AG04450 (cell line): ENCODE data around the gene DMBT1. TPM values are rescaled to one million over a fixed set of nuclear protein-coding genes. Genes with fewer than 3 reads are reported as not detected.

Experiments used
- CTCF ChIA-PET: fragments of 300-600, 350-600 bp; formaldehyde crosslinking; extraction: SDS; loops from one replicate; lab custom pipeline; 2022; ENCODE audit warnings: antibody characterized with exemption, inconsistent platforms; lab: Charles Lee
- POLR2A ChIA-PET: fragments of 350-600 bp; formaldehyde crosslinking; extraction: SDS; loops from one replicate; lab custom pipeline; 2021; ENCODE audit warnings: antibody characterized with exemption, inconsistent platforms; lab: Yijun Ruan, JAX
- DNase-seq: peaks from one replicate; pipeline ENCODE4 v3.0.0-alpha.2; 2011; ENCODE audit warnings: low read depth, low spot score
- H3K27ac ChIP-seq: one replicate; pipeline ENCODE4 v1.5.1; 2012; ENCODE audit warnings: low read depth, low read length, control low read depth
- H3K27me3 ChIP-seq: one replicate; pipeline ENCODE4 v1.6.0; 2012; ENCODE audit warnings: low read length; ENCODE audit not compliant: control insufficient read depth, insufficient read depth
- H3K4me3 ChIP-seq: 2 replicates; pipeline ENCODE4 v1.5.1; 2011; ENCODE audit warnings: mild to moderate bottlenecking, low read depth, low read length, control low read depth
- H3K9me3 ChIP-seq: 2 replicates; pipeline ENCODE4 v1.5.1; 2012; ENCODE audit warnings: low read length; ENCODE audit not compliant: control insufficient read depth, insufficient read depth
- polyA plus RNA-seq: library from polyadenylated mRNA; depleted of rRNA; stranded (reverse); fragments of >200 nt; gene quantifications from 2 replicates; pipeline ENCODE4 v1.2.3, GENCODE V29; 2011
- TF ChIP-seq, protein P1 (sequence below): IDR thresholded peaks from 2 replicates; pipeline ENCODE4 v1.5.1; 2011; ENCODE audit warnings: low read depth, low read length, control low read depth, inconsistent platforms

DMBT1 gene
- polyA plus RNA-seq, 1 experiment: not detected

DNA sequence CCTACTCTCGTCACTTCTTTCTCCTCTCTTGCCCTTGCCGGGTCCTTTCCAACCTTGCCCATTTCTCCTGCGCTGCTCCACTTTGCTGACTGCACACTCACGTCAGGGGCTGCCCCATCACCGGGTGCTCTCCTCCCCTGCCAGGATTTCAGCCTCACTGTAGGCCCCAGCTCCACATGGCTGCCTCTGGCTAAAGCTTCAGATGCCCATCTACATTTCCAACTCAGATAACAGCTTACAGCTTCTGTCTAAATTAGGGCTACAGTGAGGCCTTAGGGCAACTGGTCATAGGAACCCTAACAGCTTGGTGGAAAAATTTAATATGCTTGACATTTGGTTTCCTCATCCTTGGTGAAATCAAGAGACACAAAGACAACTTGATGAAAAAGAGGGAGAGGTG is 113.2 kb downstream of the DMBT1 start:
- CTCF ChIA-PET: no interaction called here
- TF ChIP-seq, protein P1, sequence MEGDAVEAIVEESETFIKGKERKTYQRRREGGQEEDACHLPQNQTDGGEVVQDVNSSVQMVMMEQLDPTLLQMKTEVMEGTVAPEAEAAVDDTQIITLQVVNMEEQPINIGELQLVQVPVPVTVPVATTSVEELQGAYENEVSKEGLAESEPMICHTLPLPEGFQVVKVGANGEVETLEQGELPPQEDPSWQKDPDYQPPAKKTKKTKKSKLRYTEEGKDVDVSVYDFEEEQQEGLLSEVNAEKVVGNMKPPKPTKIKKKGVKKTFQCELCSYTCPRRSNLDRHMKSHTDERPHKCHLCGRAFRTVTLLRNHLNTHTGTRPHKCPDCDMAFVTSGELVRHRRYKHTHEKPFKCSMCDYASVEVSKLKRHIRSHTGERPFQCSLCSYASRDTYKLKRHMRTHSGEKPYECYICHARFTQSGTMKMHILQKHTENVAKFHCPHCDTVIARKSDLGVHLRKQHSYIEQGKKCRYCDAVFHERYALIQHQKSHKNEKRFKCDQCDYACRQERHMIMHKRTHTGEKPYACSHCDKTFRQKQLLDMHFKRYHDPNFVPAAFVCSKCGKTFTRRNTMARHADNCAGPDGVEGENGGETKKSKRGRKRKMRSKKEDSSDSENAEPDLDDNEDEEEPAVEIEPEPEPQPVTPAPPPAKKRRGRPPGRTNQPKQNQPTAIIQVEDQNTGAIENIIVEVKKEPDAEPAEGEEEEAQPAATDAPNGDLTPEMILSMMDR: no peak

DNA sequence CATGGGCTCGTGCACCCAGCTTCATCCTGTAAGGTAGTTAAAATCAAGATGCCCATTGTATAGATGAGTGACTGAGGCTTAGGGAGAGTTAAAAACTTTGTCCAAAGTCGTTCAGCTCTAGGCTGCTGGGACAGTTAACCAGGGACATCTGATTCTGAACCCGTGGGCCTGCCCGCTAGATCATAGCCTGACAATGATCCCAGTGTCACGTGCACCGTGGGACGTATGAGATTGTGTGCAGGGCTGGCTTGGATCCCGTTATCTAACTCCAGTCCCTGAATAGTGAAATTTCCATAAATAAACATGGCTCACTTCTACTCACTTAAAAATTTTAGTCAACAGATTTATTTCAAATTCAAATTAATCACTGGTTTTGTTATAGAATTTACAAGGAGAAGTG is 114.2 kb downstream of the DMBT1 start:
- Histone ChIP-seq H3K27ac (no peak overlapping the region), H3K9me3 (no peaks in the 10 kb centered on the region), H3K4me3 (no peak overlapping the region), H3K27me3 (no peaks in the 10 kb centered on the region)
- CTCF ChIA-PET: no interaction called here
- TF ChIP-seq, protein P1: no peak
- POLR2A ChIA-PET: no interaction called here
- no peak for DNase-seq

More for the DNA sequence above, 113.2 kb downstream of the DMBT1 start:
- DNase-seq: no peak
- POLR2A ChIA-PET: no interaction called here
- H3K4me3 ChIP-seq: no peak overlapping the region
- no peak overlapping the region for H3K27ac ChIP-seq
- no peaks in the 10 kb centered on the region for H3K27me3 ChIP-seq
- H3K9me3 ChIP-seq: no peaks in the 10 kb centered on the region

DNA sequence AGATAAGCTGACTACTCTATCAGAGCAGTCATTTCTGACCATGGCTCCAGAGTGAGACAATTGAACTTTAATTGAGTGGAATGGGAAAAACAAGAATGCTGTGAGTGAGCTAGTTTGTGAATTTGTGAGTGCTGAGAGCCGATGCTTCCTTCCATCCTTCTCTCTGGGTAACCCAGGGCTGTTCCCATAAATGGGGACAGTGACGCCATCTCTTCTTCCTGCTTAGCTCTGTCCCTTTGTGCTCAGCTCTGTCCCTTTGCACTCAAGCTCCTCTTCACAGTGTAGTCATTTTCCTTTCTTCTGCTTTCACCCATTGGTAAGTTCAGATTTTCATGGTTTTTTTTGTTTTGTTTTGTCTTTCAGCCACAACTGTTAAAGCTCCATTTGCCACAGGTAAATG is 114.7 kb downstream of the DMBT1 start:
- no peaks in the 10 kb centered on the region for H3K9me3 ChIP-seq
- CTCF ChIA-PET: no interaction called here
- TF ChIP-seq, protein P1: no peak
- POLR2A ChIA-PET: no interaction called here
- no peak overlapping the region for H3K27ac ChIP-seq
- H3K27me3 ChIP-seq: no peaks in the 10 kb centered on the region
- no peak overlapping the region for H3K4me3 ChIP-seq
- no peak for DNase-seq

DNA sequence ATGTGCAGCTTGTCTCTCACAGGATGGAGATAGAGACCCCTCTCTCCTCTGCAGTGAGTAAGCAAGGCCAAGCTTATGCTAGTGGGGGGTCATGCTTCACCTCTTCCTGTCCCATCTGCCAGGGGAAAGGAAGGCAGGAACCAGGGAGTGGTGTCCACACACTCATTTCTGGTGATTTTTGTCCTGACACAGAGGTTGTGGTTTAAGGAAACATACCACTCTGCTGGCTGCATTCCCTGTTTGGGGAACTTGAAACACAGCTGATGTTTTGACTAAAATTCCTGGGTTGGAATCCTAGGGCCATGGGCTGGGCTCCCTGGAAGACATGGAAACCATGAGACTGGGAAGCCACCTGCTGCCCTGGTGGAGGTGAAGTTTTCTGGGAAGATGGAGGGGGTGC is 117.7 kb downstream of the DMBT1 start:
- no peak overlapping the region for H3K4me3 ChIP-seq
- H3K9me3 ChIP-seq: no peaks in the 10 kb centered on the region
- no peaks in the 10 kb centered on the region for H3K27me3 ChIP-seq
- DNase-seq: no peak
- H3K27ac ChIP-seq: no peak overlapping the region
- TF ChIP-seq, protein P1: no peak
- CTCF ChIA-PET: no interaction called here
- POLR2A ChIA-PET: no interaction called here

DNA sequence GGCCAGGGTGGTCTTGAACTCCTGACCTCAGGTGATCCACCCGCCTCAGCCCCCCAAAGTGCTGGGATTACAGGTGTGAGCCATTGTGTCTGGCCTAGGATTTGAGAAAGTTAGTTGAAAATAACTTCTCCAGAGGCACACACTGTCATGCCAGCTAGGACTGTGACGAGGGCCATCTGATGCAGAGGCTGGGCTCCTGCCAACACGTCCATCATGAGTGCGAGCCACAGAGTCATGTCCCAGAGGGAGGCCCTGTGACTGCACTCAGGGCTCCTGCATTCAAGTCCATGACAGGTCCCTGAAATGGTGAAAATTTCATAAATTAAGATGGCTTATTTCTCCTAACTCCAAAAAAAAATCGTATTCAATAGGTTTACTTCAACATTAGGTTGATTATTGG is 122.0 kb downstream of the DMBT1 start:
- Histone ChIP-seq H3K9me3 (no peaks in the 10 kb centered on the region), H3K27me3 (no peaks in the 10 kb centered on the region), H3K27ac (no peak overlapping the region), H3K4me3 (no peak overlapping the region)
- TF ChIP-seq, protein P1: no peak
- ChIA-PET CTCF (no interaction called here), POLR2A (no interaction called here)
- no peak for DNase-seq
